T-helper 17 cell (primary cell): ENCODE data around the gene BICDL1. TPM values are rescaled to one million over a fixed set of nuclear protein-coding genes. Genes with fewer than 3 reads are reported as not detected.

ENCODE experiments used
- ATAC-seq: fragments of 150-1000 bp; cut with Tn5 transposase; 2 replicates; pipeline ENCODE4 v1.10.0; 2021; ENCODE audit warnings: mild to moderate bottlenecking, moderate library complexity
- DNase-seq, 3 donors: peaks; one replicate each; pipeline versions ENCODE4 v3.0.0 to v3.0.0-alpha.2; 2020 to 2021
- H3K9me3 ChIP-seq: one replicate; pipeline ENCODE4 v1.7.0; 2013; ENCODE audit warnings: low read length, mild to moderate bottlenecking; ENCODE audit not compliant: control insufficient read depth, poor library complexity, severe bottlenecking
- H3K27ac Mint-ChIP-seq: one replicate; pipeline ENCODE4 v1.8.0; 2022; ENCODE audit warnings: mild to moderate bottlenecking, moderate library complexity, mixed read lengths
- H3K27me3 Mint-ChIP-seq: one replicate; pipeline ENCODE4 v1.8.0; 2022; ENCODE audit warnings: mixed read lengths
- H3K36me3 Mint-ChIP-seq: one replicate; pipeline ENCODE4 v1.8.0; 2022; ENCODE audit warnings: low read depth, mixed read lengths
- H3K4me1 Mint-ChIP-seq: one replicate; pipeline ENCODE4 v1.8.0; 2022; ENCODE audit warnings: mild to moderate bottlenecking, mixed read lengths
- H3K4me3 Mint-ChIP-seq: one replicate; pipeline ENCODE4 v1.8.0; 2022; ENCODE audit warnings: mild to moderate bottlenecking, moderate library complexity, mixed read lengths
- total RNA-seq, 4 donors: library from RNA in 2 of 4; stranded (reverse) in 2 of 4; gene quantifications; one replicate each; pipeline ENCODE4 v1.2.3 and lab custom pipeline; 2022 to 2026

BICDL1 gene
- total RNA-seq, 2 donors from 2014 or later, result 135 to 146 TPM

DNA sequence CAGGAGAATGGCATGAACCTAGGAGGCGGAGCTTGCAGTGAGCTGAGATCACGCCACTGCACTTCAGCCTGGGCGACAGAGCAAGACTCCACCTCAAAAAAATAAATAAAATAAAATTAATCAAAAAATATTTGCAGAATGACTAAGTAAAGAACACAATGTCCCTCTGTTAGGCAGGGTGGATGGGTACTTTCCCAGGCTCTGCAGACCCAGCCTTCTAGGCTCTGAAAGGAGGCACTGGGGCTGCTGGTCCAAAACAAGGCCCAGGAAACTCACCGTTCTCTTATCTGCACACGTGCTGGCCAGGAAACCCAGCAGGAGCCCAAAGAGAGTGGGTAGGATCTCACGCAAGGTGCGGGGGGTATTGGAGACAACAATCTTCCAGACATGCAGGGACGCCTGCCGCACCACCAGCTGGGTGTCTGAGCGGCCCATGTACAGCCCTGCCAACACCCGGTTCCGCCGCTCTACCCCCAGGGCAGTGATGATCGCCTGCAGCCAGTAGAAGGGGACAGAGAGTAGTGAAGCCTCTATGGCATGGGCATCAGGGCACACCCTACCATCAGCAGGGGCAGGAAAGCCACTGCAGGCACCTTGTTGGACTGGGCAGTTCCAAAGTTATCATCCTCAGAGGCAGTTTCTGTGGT lies 153.3 kb downstream of the BICDL1 start:
- H3K27ac Mint-ChIP-seq, result no peak overlapping the region
- H3K27me3 Mint-ChIP-seq, result no peaks in the 10 kb centered on the region
- ATAC-seq (no peak), DNase-seq (no peak)
- peaks cover 16% of the 10 kb centered on the region for H3K36me3 Mint-ChIP-seq
- H3K4me3 Mint-ChIP-seq, result no peak overlapping the region
- peaks cover 2% of the 10 kb centered on the region for H3K4me1 Mint-ChIP-seq
- no peaks in the 10 kb centered on the region for H3K9me3 ChIP-seq

Other genes with a start within 250 kb of the BICDL1 start
- 1 to 10 TPM; 1.6 to 2.5 TPM for gene CIT, start 111.9 kb upstream of the BICDL1 start, total RNA-seq
- 10 to 100 TPM; 53.3 to 64.9 TPM for gene RAB35, start 127.5 kb downstream of the BICDL1 start, total RNA-seq
- 100 to 1,000 TPM; 150 to 163 TPM for gene GCN1, start 205.5 kb downstream of the BICDL1 start, total RNA-seq
- 1,000 to 10,000 TPM; 2,187 to 2,381 TPM for gene RPLP0, start 211.9 kb downstream of the BICDL1 start, total RNA-seq